MM.1S (cell line): ENCODE data around the gene ATG5.

ENCODE experiments used
- DNase-seq: peaks from one replicate; pipeline ENCODE4 v3.0.0-alpha.2; 2015
- H2AFZ ChIP-seq: fragments of 300-600 bp; sonication (generic); 2 replicates; pipeline ENCODE4 v1.6.0; 2016; ENCODE audit warnings: antibody characterized with exemption, low read length
- H3F3A ChIP-seq: fragments of 300-600 bp; sonication (generic); 2 replicates; pipeline ENCODE4 v1.6.1; 2016; ENCODE audit warnings: mild to moderate bottlenecking, antibody characterized with exemption, low read length, moderate library complexity, mixed read lengths; ENCODE audit not compliant: insufficient read depth
- H3K27ac ChIP-seq: fragments of 300-600 bp; sonication (generic); 2 replicates; pipeline ENCODE4 v1.5.1; 2016; ENCODE audit warnings: mild to moderate bottlenecking, low read length
- H3K27me3 ChIP-seq: fragments of 300-600 bp; sonication (generic); replicated peaks from 2 replicates; pipeline ENCODE4 v1.6.0; 2016; ENCODE audit warnings: low read length; ENCODE audit not compliant: insufficient read depth
- H3K36me3 ChIP-seq: fragments of 300-600 bp; sonication (generic); replicated peaks from 2 replicates; pipeline ENCODE4 v1.6.1; 2016; ENCODE audit warnings: mild to moderate bottlenecking, low read length, mixed read lengths; ENCODE audit not compliant: insufficient read depth
- H3K4me1 ChIP-seq: fragments of 300-600 bp; sonication (generic); 2 replicates; pipeline ENCODE4 v1.6.1; 2016; ENCODE audit warnings: low read length, mixed read lengths
- H3K4me2 ChIP-seq: fragments of 300-600 bp; sonication (generic); 2 replicates; pipeline ENCODE4 v1.6.0; 2016; ENCODE audit warnings: low read depth, low read length
- H3K4me3 ChIP-seq: fragments of 300-600 bp; sonication (generic); 2 replicates; pipeline ENCODE4 v1.5.1; 2016; ENCODE audit warnings: low read length, mixed read lengths
- H3K79me2 ChIP-seq: fragments of 300-600 bp; sonication (generic); 2 replicates; pipeline ENCODE4 v1.6.1; 2016; ENCODE audit warnings: mixed run types, low read length, mixed read lengths
- H3K9ac ChIP-seq: fragments of 300-600 bp; sonication (generic); 2 replicates; pipeline ENCODE4 v1.6.1; 2016; ENCODE audit warnings: low read length, mixed read lengths
- H3K9me2 ChIP-seq: fragments of 300-600 bp; sonication (generic); replicated peaks from 2 replicates; pipeline ENCODE4 v1.6.1; 2016; ENCODE audit warnings: mild to moderate bottlenecking, low read length, mixed read lengths; ENCODE audit not compliant: insufficient read depth
- H3K9me3 ChIP-seq: fragments of 300-600 bp; sonication (generic); replicated peaks from 2 replicates; pipeline ENCODE4 v1.6.1; 2016; ENCODE audit warnings: mild to moderate bottlenecking, low read length, mixed read lengths; ENCODE audit not compliant: insufficient read depth
- H4K20me1 ChIP-seq: fragments of 300-600 bp; sonication (generic); 2 replicates; pipeline ENCODE4 v1.6.1; 2016; ENCODE audit warnings: mild to moderate bottlenecking, low read length, moderate library complexity, mixed read lengths; ENCODE audit not compliant: insufficient read depth
- CTCF ChIP-seq: fragments of 300-600 bp; sonication (generic); IDR thresholded peaks from 2 replicates; pipeline ENCODE4 v1.5.1; 2016; ENCODE audit warnings: antibody characterized with exemption, low read length, mixed read lengths
- EZH2 ChIP-seq: fragments of 300-600 bp; sonication (generic); optimal IDR thresholded peaks from 2 replicates; pipeline ENCODE3; 2017; ENCODE audit warnings: low read depth, mild to moderate bottlenecking, antibody characterized with exemption, low read length, mixed read lengths
- EZH2phosphoT487 ChIP-seq: fragments of 300-600 bp; sonication (generic); IDR thresholded peaks from 2 replicates; pipeline ENCODE4 v1.6.1; 2018; ENCODE audit warnings: antibody characterized with exemption, low read length

The ATG5 gene

GRCh38 chr6:106293116-106293515 is 32.4 kb downstream of the ATG5 start:
- Histone ChIP-seq H3K36me3 (0 out of 2 replicates have a peak, but pooled peaks cover 9% of the 10 kb centered on the region), H3K9me3 (no peaks in the 10 kb centered on the region), H3K9ac (no peak overlapping the region), H3K9me2 (no peaks in the 10 kb centered on the region), H4K20me1 (no peaks in the 10 kb centered on the region; the same call in 1 of the 2 replicates), H3K4me2 (no peak overlapping the region), H3K27ac (no peak overlapping the region), H2AFZ (no peak overlapping the region), H3F3A (no peaks in the 10 kb centered on the region), H3K4me1 (no peaks in the 10 kb centered on the region), H3K79me2 (peaks cover 88% of the 10 kb centered on the region), H3K27me3 (no peaks in the 10 kb centered on the region), H3K4me3 (no peak overlapping the region)
- no peak for DNase-seq
- TF ChIP-seq EZH2 (no peak), EZH2phosphoT487 (no peak), CTCF (no peak)

GRCh38 chr6:106290954-106291353 is 34.6 kb downstream of the ATG5 start:
- H3K27ac ChIP-seq = no peak overlapping the region
- H4K20me1 ChIP-seq = no peaks in the 10 kb centered on the region; the same call in 1 of the 2 replicates
- H3K4me1 ChIP-seq = no peaks in the 10 kb centered on the region
- no peaks in the 10 kb centered on the region for H3F3A ChIP-seq
- H3K9ac ChIP-seq = no peak overlapping the region
- no peaks in the 10 kb centered on the region for H3K27me3 ChIP-seq
- no peak overlapping the region for H3K4me2 ChIP-seq
- H3K9me3 ChIP-seq = no peaks in the 10 kb centered on the region
- no peak for TF ChIP-seq EZH2phosphoT487
- TF ChIP-seq CTCF = no peak
- TF ChIP-seq EZH2 = no peak
- H3K36me3 ChIP-seq = 0 out of 2 replicates have a peak, but pooled peaks cover 9% of the 10 kb centered on the region
- H3K9me2 ChIP-seq = no peaks in the 10 kb centered on the region
- H3K4me3 ChIP-seq = no peak overlapping the region
- no peak overlapping the region for H2AFZ ChIP-seq
- H3K79me2 ChIP-seq = peaks cover 85% of the 10 kb centered on the region
- no peak for DNase-seq

- H3F3A ChIP-seq = no peaks in the 10 kb centered on the region
- no peaks in the 10 kb centered on the region for H3K9me3 ChIP-seq
- no peak overlapping the region for H3K4me3 ChIP-seq
- TF ChIP-seq EZH2 (no peak), EZH2phosphoT487 (no peak), CTCF (no peak)
- 0 out of 2 replicates have a peak, but pooled peaks cover 9% of the 10 kb centered on the region for H3K36me3 ChIP-seq
- no peaks in the 10 kb centered on the region for H3K4me1 ChIP-seq
- no peak overlapping the region for H3K4me2 ChIP-seq
- peaks cover 85% of the 10 kb centered on the region for H3K79me2 ChIP-seq
- H4K20me1 ChIP-seq = no peaks in the 10 kb centered on the region; the same call in 1 of the 2 replicates
- H2AFZ ChIP-seq = no peak overlapping the region
- no peak for DNase-seq
- no peaks in the 10 kb centered on the region for H3K27me3 ChIP-seq
- no peak overlapping the region for H3K9ac ChIP-seq
- H3K27ac ChIP-seq = no peak overlapping the region
- no peaks in the 10 kb centered on the region for H3K9me2 ChIP-seq
Observed at GRCh38 chr6:106290032-106290431, 35.5 kb downstream of the ATG5 start.
